Measurements from ENCODE around the gene KIAA1328.
"Not testable (repeated sequence)": the region's sequence is repeated elsewhere in the genome, so short reads cannot be mapped to it uniquely, and the experiment has no call there.

Gene KIAA1328

GRCh38 chr18:36825526-36825925 lies 3.4 kb upstream of the KIAA1328 start:
- DNase-seq (ENCODE audit: low spot score), result no peak

- no peak for DNase-seq (ENCODE audit: low spot score)
These were observed 2.4 kb upstream of the KIAA1328 start for GRCh38 chr18:36826556-36826955.

- DNase-seq (ENCODE audit: low spot score), result peak; percentile 17
These were observed 734 bp upstream of the KIAA1328 start for GRCh38 chr18:36828157-36828629.

- peak; percentile 9 for DNase-seq (ENCODE audit: low spot score)
These were observed 633 bp downstream of the KIAA1328 start for GRCh38 chr18:36829362-36830157.

GRCh38 chr18:36830158-36830495 lies 1.2 kb downstream of the KIAA1328 start:
- DNase-seq (ENCODE audit: low spot score), result no peak

GRCh38 chr18:36831139-36831538 lies 2.2 kb downstream of the KIAA1328 start:
- no peak for DNase-seq (ENCODE audit: low spot score)

GRCh38 chr18:36833120-36833519 lies 4.2 kb downstream of the KIAA1328 start:
- no peak for DNase-seq (ENCODE audit: low spot score)

GRCh38 chr18:36835927-36836326 lies 7.0 kb downstream of the KIAA1328 start:
- DNase-seq (ENCODE audit: low spot score), result no peak

GRCh38 chr18:36839835-36840234 lies 10.9 kb downstream of the KIAA1328 start:
- no peak for DNase-seq (ENCODE audit: low spot score)

GRCh38 chr18:36843199-36843598 lies 14.3 kb downstream of the KIAA1328 start:
- DNase-seq (ENCODE audit: low spot score), result no peak

- DNase-seq (ENCODE audit: low spot score), result no peak
These were observed 14.9 kb downstream of the KIAA1328 start for GRCh38 chr18:36843784-36844183.

GRCh38 chr18:36848609-36849008 lies 19.7 kb downstream of the KIAA1328 start:
- no peak for DNase-seq (ENCODE audit: low spot score)

GRCh38 chr18:36849288-36850006 lies 20.5 kb downstream of the KIAA1328 start:
- DNase-seq (ENCODE audit: low spot score), result no peak

- no peak for DNase-seq (ENCODE audit: low spot score)
These were observed 21.7 kb downstream of the KIAA1328 start for GRCh38 chr18:36850527-36851201.

GRCh38 chr18:36851202-36851590 lies 22.3 kb downstream of the KIAA1328 start:
- DNase-seq (ENCODE audit: low spot score), result no peak

- no peak for DNase-seq (ENCODE audit: low spot score)
These were observed 27.9 kb downstream of the KIAA1328 start for GRCh38 chr18:36856815-36857214.

- no peak for DNase-seq (ENCODE audit: low spot score)
These were observed 33.3 kb downstream of the KIAA1328 start for GRCh38 chr18:36862182-36862581.

GRCh38 chr18:36867056-36867455 lies 38.1 kb downstream of the KIAA1328 start:
- no peak for DNase-seq (ENCODE audit: low spot score)

- DNase-seq (ENCODE audit: low spot score), result no peak
These were observed 42.9 kb downstream of the KIAA1328 start for GRCh38 chr18:36871801-36872200.

- DNase-seq (ENCODE audit: low spot score), result no peak
These were observed 43.4 kb downstream of the KIAA1328 start for GRCh38 chr18:36872329-36872728.

- DNase-seq (ENCODE audit: low spot score), result not testable (repeated sequence)
These were observed 44.9 kb downstream of the KIAA1328 start for GRCh38 chr18:36873826-36874225.

- DNase-seq (ENCODE audit: low spot score), result not testable (repeated sequence)
These were observed 50.9 kb downstream of the KIAA1328 start for GRCh38 chr18:36879796-36880195.

GRCh38 chr18:36885981-36886380 lies 57.1 kb downstream of the KIAA1328 start:
- DNase-seq (ENCODE audit: low spot score), result no peak
